H1 (cell line): ENCODE results near the gene APEX2. TPM values are rescaled to one million over a fixed set of nuclear protein-coding genes. Genes with fewer than 3 reads are reported as not detected.

Experiments used
- CTCF ChIA-PET: fragments of 300-600 bp; sonication (Branson Sonifier 250); formaldehyde crosslinking; loops from one replicate; lab custom pipeline; 2021; ENCODE audit not compliant: partially characterized antibody; lab: Charles Lee
- POLR2A ChIA-PET: fragments of 300-600 bp; sonication (Branson Sonifier 250); formaldehyde crosslinking; loops from one replicate; lab custom pipeline; 2021; ENCODE audit warnings: inconsistent platforms; ENCODE audit not compliant: partially characterized antibody; lab: Charles Lee
- DNase-seq, 2 experiments: peaks; one replicate each; pipeline versions ENCODE4 v3.0.0 to v3.0.0-alpha.2; 2010 to 2022; ENCODE audit warnings: low spot score in 2 of 2, low read depth in 1 of 2, mixed read lengths in 1 of 2
- FAIRE-seq: peaks from 2 replicates; lab custom pipeline; 2011; peaks lifted over from hg19 to GRCh38; lab: Jason Lieb, UNC
- H2AFZ ChIP-seq: 2 replicates; pipeline ENCODE4 v1.8.1; 2012; ENCODE audit warnings: low read length, inconsistent platforms
- H2AK5ac ChIP-seq: 2 replicates; pipeline ENCODE4 v1.6.1; 2013; ENCODE audit warnings: low read depth, low read length
- H2BK120ac ChIP-seq: replicated peaks from 2 replicates; pipeline ENCODE3; 2013; ENCODE audit warnings: low read depth, low read length, inconsistent platforms
- H2BK12ac ChIP-seq: 2 replicates; pipeline ENCODE4 v1.6.1; 2013; ENCODE audit warnings: low read depth, low read length
- H2BK15ac ChIP-seq: 2 replicates; pipeline ENCODE4 v1.6.1; 2013; ENCODE audit warnings: low read length
- H2BK20ac ChIP-seq: 2 replicates; pipeline ENCODE4 v1.6.1; 2013; ENCODE audit warnings: low read length
- H2BK5ac ChIP-seq: 2 replicates; pipeline ENCODE4 v1.6.1; 2013; ENCODE audit warnings: low read depth, low read length
- H3K14ac ChIP-seq: 2 replicates; pipeline ENCODE4 v1.6.1; 2013; ENCODE audit warnings: inconsistent platforms; ENCODE audit not compliant: insufficient read length
- H3K18ac ChIP-seq: 2 replicates; pipeline ENCODE4 v1.6.1; 2013; ENCODE audit warnings: low read length; ENCODE audit errors: extremely low read depth
- H3K23ac ChIP-seq: 2 replicates; pipeline ENCODE4 v1.6.1; 2013; ENCODE audit warnings: inconsistent platforms; ENCODE audit not compliant: insufficient read length
- H3K23me2 ChIP-seq: 2 replicates; pipeline ENCODE4 v1.6.1; 2013; ENCODE audit warnings: low read depth, low read length
- H3K27ac ChIP-seq: 2 replicates; pipeline ENCODE4 v1.6.1; 2011; ENCODE audit warnings: low read depth, low read length, inconsistent platforms
- H3K27me3 ChIP-seq, 4 experiments: replicated peaks in 1 of 4; 1 replicate in 1 of 4; 2 replicates in 3 of 4; pipeline versions ENCODE4 v1.6.1 to v1.8.1; 2011 to 2013; ENCODE audit warnings: low read length in 3 of 4, mild to moderate bottlenecking in 3 of 4, inconsistent platforms in 2 of 4, mixed read lengths in 2 of 4, moderate library complexity in 1 of 4; ENCODE audit not compliant: control insufficient read depth in 3 of 4, insufficient read depth in 3 of 4; ENCODE audit errors: extremely low read depth in 1 of 4
- H3K36me3 ChIP-seq, 4 experiments: 2 replicates each; pipeline versions ENCODE4 v1.6.1 to v1.8.1; 2011 to 2013; ENCODE audit warnings: mild to moderate bottlenecking in 4 of 4, low read length in 3 of 4, moderate library complexity in 2 of 4, control low read depth in 1 of 4, inconsistent platforms in 1 of 4; ENCODE audit not compliant: insufficient read depth in 4 of 4, control insufficient read depth in 2 of 4
- H3K4ac ChIP-seq: replicated peaks from 2 replicates; pipeline ENCODE3; 2013; ENCODE audit warnings: low read length, low read depth, mixed read lengths, inconsistent platforms; ENCODE audit not compliant: insufficient read length
- H3K4me1 ChIP-seq, 4 experiments: replicated peaks in 1 of 4; 1 replicate in 1 of 4; 2 replicates in 3 of 4; pipeline versions ENCODE4 v1.6.1 to v1.8.1; 2011 to 2013; ENCODE audit warnings: low read length in 3 of 4, inconsistent platforms in 2 of 4, mixed read lengths in 1 of 4; ENCODE audit not compliant: insufficient read depth in 4 of 4, control insufficient read depth in 3 of 4
- H3K4me2 ChIP-seq, 2 experiments: 2 replicates each; pipeline versions ENCODE4 v1.6.1 to v1.8.1; 2011 to 2013; ENCODE audit warnings: low read depth in 2 of 2, low read length in 2 of 2, control low read depth in 1 of 2, inconsistent platforms in 1 of 2, mild to moderate bottlenecking in 1 of 2; ENCODE audit not compliant: insufficient read depth in 1 of 2
- H3K4me3 ChIP-seq, 4 experiments: fragments of 200-600, 300-600 bp in 1 of 4; sonication (generic), shearing (Covaris generic), sonication (Bioruptor Twin) in 1 of 4; 2 replicates each; pipeline versions ENCODE4 v1.5.1 to v1.8.1; 2011 to 2016; ENCODE audit warnings: low read length in 4 of 4, low read depth in 3 of 4, control low read depth in 2 of 4, inconsistent platforms in 2 of 4, mild to moderate bottlenecking in 2 of 4, mixed read lengths in 1 of 4, moderate library complexity in 1 of 4; ENCODE audit not compliant: insufficient read depth in 2 of 4; ENCODE audit errors: extremely low read depth in 1 of 4
- H3K56ac ChIP-seq: replicated peaks from 2 replicates; pipeline ENCODE3; 2013; ENCODE audit warnings: low read depth, mild to moderate bottlenecking, mixed read lengths, low read length, inconsistent platforms; ENCODE audit not compliant: insufficient read length
- H3K79me1 ChIP-seq: 2 replicates; pipeline ENCODE4 v1.6.1; 2013; ENCODE audit warnings: low read depth, low read length, control low read depth
- H3K79me2 ChIP-seq, 2 experiments: 2 replicates each; pipeline versions ENCODE4 v1.6.1 to v1.8.1; 2012 to 2013; ENCODE audit warnings: low read length in 2 of 2, mild to moderate bottlenecking in 2 of 2, inconsistent platforms in 1 of 2; ENCODE audit not compliant: insufficient read depth in 2 of 2, control insufficient read depth in 1 of 2
- H3K9ac ChIP-seq, 4 experiments: replicated peaks in 1 of 4; 1 replicate in 1 of 4; 2 replicates in 3 of 4; pipeline versions ENCODE4 v1.6.1 to v1.8.1; 2011 to 2013; ENCODE audit warnings: low read depth in 3 of 4, low read length in 3 of 4, control low read depth in 2 of 4, mild to moderate bottlenecking in 2 of 4, moderate library complexity in 2 of 4, inconsistent platforms in 1 of 4; ENCODE audit errors: extremely low read depth in 1 of 4
- H3K9me3 ChIP-seq, 2 experiments: 2 replicates each; pipeline versions ENCODE4 v1.6.1 to v1.8.1; 2012 to 2013; ENCODE audit warnings: mild to moderate bottlenecking in 2 of 2, moderate library complexity in 2 of 2, control low read depth in 1 of 2, inconsistent platforms in 1 of 2, low read depth in 1 of 2, low read length in 1 of 2, mixed read lengths in 1 of 2; ENCODE audit not compliant: insufficient read depth in 2 of 2
- H4K20me1 ChIP-seq, 2 experiments: replicated peaks in 1 of 2; 2 replicates each; pipeline versions ENCODE3 to v1.8.1; 2011 to 2013; ENCODE audit warnings: inconsistent platforms in 2 of 2, low read length in 2 of 2, mild to moderate bottlenecking in 1 of 2; ENCODE audit not compliant: insufficient read depth in 2 of 2, control insufficient read depth in 1 of 2
- H4K5ac ChIP-seq: 2 replicates; pipeline ENCODE4 v1.6.1; 2013; ENCODE audit warnings: low read length, low read depth, mixed read lengths, inconsistent platforms; ENCODE audit not compliant: insufficient read length
- H4K8ac ChIP-seq: 2 replicates; pipeline ENCODE4 v1.8.0; 2013; ENCODE audit warnings: mild to moderate bottlenecking, moderate library complexity, low read length, inconsistent platforms; ENCODE audit not compliant: insufficient read depth; ENCODE audit errors: extremely low read depth
- H4K91ac ChIP-seq: replicated peaks from 2 replicates; pipeline ENCODE3; 2013; ENCODE audit warnings: low read length, mixed read lengths, inconsistent platforms; ENCODE audit not compliant: insufficient read length
- CHD2 ChIP-seq: IDR thresholded peaks from 2 replicates; pipeline ENCODE4 v1.6.1; 2012; ENCODE audit warnings: low read length, improper control_type of control experiment
- EGR1 ChIP-seq: IDR thresholded peaks from 2 replicates; pipeline ENCODE4 v1.6.1; 2011; ENCODE audit warnings: low read depth, low read length, borderline replicate concordance
- MAX ChIP-seq: IDR thresholded peaks from 2 replicates; pipeline ENCODE4 v1.6.1; 2012; ENCODE audit warnings: inconsistent platforms
- NRF1 ChIP-seq: IDR thresholded peaks from 2 replicates; pipeline ENCODE4 v1.6.1; 2011; ENCODE audit warnings: mild to moderate bottlenecking, low read depth, low read length, improper control_type of control experiment
- PHF8 ChIP-seq: fragments of 200-600 bp; sonication (generic); conservative IDR thresholded peaks from 2 replicates; pipeline ENCODE4 v1.7.1; 2012; ENCODE audit warnings: low read depth, mild to moderate bottlenecking, inconsistent platforms, low read length, moderate library complexity
- POLR2A ChIP-seq, 2 experiments: IDR thresholded peaks; 1 replicate in 1 of 2; 2 replicates in 1 of 2; pipeline ENCODE4 v1.6.1; 2011; ENCODE audit warnings: low read depth in 2 of 2, low read length in 2 of 2, mild to moderate bottlenecking in 2 of 2; ENCODE audit errors: control extremely low read depth in 1 of 2
- POLR2AphosphoS5 ChIP-seq: IDR thresholded peaks from 2 replicates; pipeline ENCODE4 v1.6.1; 2011; ENCODE audit warnings: low read depth, low read length
- TBP ChIP-seq: IDR thresholded peaks from 2 replicates; pipeline ENCODE4 v1.6.1; 2011; ENCODE audit warnings: low read depth, low read length, improper control_type of control experiment
- WGBS, 2 experiments: shearing (Covaris generic) in 1 of 2; methylation state at CpG; one replicate each; pipeline versions ENCODE4 v1.1.6 to v1.1.7; 2013 to 2015; ENCODE audit warnings: low lambda C conversion rate in 2 of 2, mixed read lengths in 2 of 2, inconsistent platforms in 1 of 2, low coverage in 1 of 2, missing lambda C conversion rate in 1 of 2; ENCODE audit not compliant: insufficient replicate concordance in 2 of 2, insufficient coverage in 1 of 2, insufficient read length in 1 of 2; ENCODE audit errors: extremely low coverage in 1 of 2, missing lambda C conversion rate in 1 of 2; 5-methylcytosine and 5-hydroxymethylcytosine counted together
- long read RNA-seq, 2 experiments: library from RNA in 1 of 2; library from capped mRNA in 1 of 2; stranded (forward); transcript quantifications; one replicate each; pipeline ENCODE4 v2.0.0, GENCODE V29; 2021; ENCODE audit warnings: inconsistent platforms in 1 of 2
- polyA minus RNA-seq, 3 experiments: library from RNA; depleted of rRNA, polyadenylated mRNA; stranded (reverse); fragments of >200 nt; gene quantifications; 1 replicate in 2 of 3; 2 replicates in 1 of 3; pipeline ENCODE4 v1.2.3, GENCODE V29; 2011
- polyA plus RNA-seq, 7 experiments: library from polyadenylated mRNA; depleted of rRNA in 3 of 7; stranded (reverse) in 5 of 7; unstranded in 2 of 7; fragments of >200 nt in 5 of 7; fragments of 200-250 nt in 2 of 7; gene quantifications; 1 replicate in 5 of 7; 2 replicates in 1 of 7; 4 replicates in 1 of 7; pipeline versions ENCODE4 v1.2.1 to v1.2.3, GENCODE V29; 2011 to 2013; ENCODE audit warnings: missing spikeins in 2 of 7, mixed read lengths in 2 of 7
- total RNA-seq: library from RNA; stranded (reverse); fragmentation: NEBNext Ultra II Directional; extraction: Animal tissue kit (Norgen Biotek cat#: 25700); gene quantifications from 2 replicates; pipeline ENCODE4 v1.2.1, GENCODE V29; 2021

Gene APEX2
- total RNA-seq (17.6 and 18.9 TPM in 2 replicates), polyA plus RNA-seq (2011; rRNA removed) (36.4 and 38.8 TPM in 2 replicates), polyA minus RNA-seq (2011; rRNA and poly(A)+ RNA removed) (25.5 and 28.4 TPM in 2 replicates)
- 26.2 TPM for polyA plus RNA-seq (2011; cell fraction: cytosol; rRNA removed)
- 23.3 TPM for polyA plus RNA-seq (2011; cell fraction: nucleus; rRNA removed)
- polyA plus RNA-seq (2012, experiment 1 of 2): 17.2 to 22.6 TPM (median 19.8 TPM) in 4 replicates
- 23.3 TPM for polyA plus RNA-seq (2012, experiment 2 of 2)
- polyA plus RNA-seq (2013, experiment 1 of 2): 13.1 TPM
- polyA plus RNA-seq (2013, experiment 2 of 2): 13.1 TPM
- polyA minus RNA-seq (2011; cell fraction: cytosol; rRNA and poly(A)+ RNA removed): 12.5 TPM
- 9.5 TPM for polyA minus RNA-seq (2011; cell fraction: nucleus; rRNA and poly(A)+ RNA removed)
- long read RNA-seq, experiment 1, transcript APEX2-201 (6 exons, 3,245 nt): major isoform, 6 of 22 reads
- long read RNA-seq, experiment 1, partial matches to known transcripts: 4 of 22 reads
- long read RNA-seq, experiment 1, other reads (novel, unspliced or antisense): 11 of 22 reads
- long read RNA-seq, experiment 2, transcript APEX2-201 (6 exons, 3,245 nt): major isoform, 17 of 21 reads
- long read RNA-seq, experiment 2, partial matches to known transcripts: 1 of 21 reads
- long read RNA-seq, experiment 2, other reads (novel, unspliced or antisense): 1 of 21 reads

- peak within 1 kb of the TSS; percentile 73 for H4K91ac ChIP-seq
- H3K23ac ChIP-seq: no peak within 1 kb of the TSS
- no peak within 1 kb of the TSS for H2BK20ac ChIP-seq
- H3K4me2 ChIP-seq: peak within 1 kb of the TSS; percentile 70 to 77
- H3K4ac ChIP-seq: no peak within 1 kb of the TSS
- peak within 1 kb of the TSS; percentile 73 to 85 (median 78) for H3K4me3 ChIP-seq
- CTCF ChIA-PET: interaction anchor here (0.7 to 2.3 kb wide), 6 partner anchors 9 to 360 kb away, joined by 3 to 5 read pairs (median 3); partner anchors contain the start of gene TRO
- 2% methylated on average over 31 of the region's 55 CpGs; no CpG with 5 or more reads in 1 of the 2 experiments for WGBS, 2 experiments
- H3K79me1 ChIP-seq: no peaks in the 10 kb centered on the region
- H3K9ac ChIP-seq: peak within 1 kb of the TSS; percentile 60 to 76 (median 66)
- H2AFZ ChIP-seq: peak within 1 kb of the TSS; percentile 90; the same call in 1 of the 2 replicates
- POLR2A ChIA-PET: interaction anchor here (1.0 to 2.5 kb wide), 6 partner anchors 9 to 452 kb away, joined by 3 to 20 read pairs (median 4); partner anchors contain the start of gene MAGEH1
- peak within 1 kb of the TSS; percentile 59 for H3K56ac ChIP-seq
- H3K18ac ChIP-seq: no peak within 1 kb of the TSS; the same call in 1 of the 2 replicates
- peaks cover 9% of the 10 kb centered on the region; the same call in 1 of the 2 replicates for H3K23me2 ChIP-seq
- H3K4me1 ChIP-seq: no peaks in the 10 kb centered on the region
- no peaks in the 10 kb centered on the region for H3K9me3 ChIP-seq
- DNase-seq (peak; percentile 58 to 72), FAIRE-seq (peak; percentile 95)
- H3K79me2 ChIP-seq: peaks cover 0 to 12% of the 10 kb centered on the region in 2 experiments; a peak in 2 of 4 replicates
- peak within 1 kb of the TSS; percentile 77 for H3K27ac ChIP-seq
- peak within 1 kb of the TSS; percentile 87 for H4K8ac ChIP-seq
- peak within 1 kb of the TSS; percentile 91; the same call in 1 of the 2 replicates for H2BK5ac ChIP-seq
- H2BK15ac ChIP-seq: no peak within 1 kb of the TSS
- no peak within 1 kb of the TSS for H2BK12ac ChIP-seq
- no peaks in the 10 kb centered on the region for H4K20me1 ChIP-seq
- H3K36me3 ChIP-seq: peaks cover 0 to 19% (median 12%) of the 10 kb centered on the region in 4 experiments; a peak in 6 of 8 replicates
- peak within 1 kb of the TSS; percentile 70 for H4K5ac ChIP-seq
- no peaks in the 10 kb centered on the region for H3K27me3 ChIP-seq
- no peak within 1 kb of the TSS for H3K14ac ChIP-seq
- no peak within 1 kb of the TSS for H2AK5ac ChIP-seq
- H2BK120ac ChIP-seq: no peak within 1 kb of the TSS
- TF ChIP-seq CHD2: no peak
- peak; percentile 10; the same call in 1 of the 2 replicates for TF ChIP-seq TBP
- peak; percentile 40 to 84 for TF ChIP-seq POLR2A (IDR thresholded peaks at IDR 0.05; ENCODE audit: control extremely low read depth in 1 of 2, low read depth in 2 of 2, low read length in 2 of 2)
- peak; percentile 77 for TF ChIP-seq PHF8
- TF ChIP-seq NRF1: peak; percentile 32
- peak; percentile 7; the same call in 1 of the 2 replicates for TF ChIP-seq POLR2AphosphoS5
- no peak for TF ChIP-seq MAX
- TF ChIP-seq EGR1: 0 out of 2 replicates have a peak, but pooled peaks have one; percentile 6
Measured at GRCh38 chrX:54999717-55000598, at the start of gene APEX2. Gene APEX2, plus strand, starts transcription at chrX:55000363. Its CDS starts 60 bp downstream, at chrX:55000423.
